HG03571 (cell line): ENCODE results near the gene TBX5.

Source experiments
- ATAC-seq: cut with Tn5 transposase; IDR thresholded peaks from one replicate; pipeline ENCODE4 v1.9.1; 2021; ENCODE audit not compliant: unreplicated experiment

Gene TBX5

GRCh38 chr12:114405519-114406271 lies at the start of gene TBX5:
TSS of gene TBX5 (minus strand) at chr12:114406144. CDS start at chr12:114403898, 2,246 bp downstream.
- ATAC-seq = no peak

DNA sequence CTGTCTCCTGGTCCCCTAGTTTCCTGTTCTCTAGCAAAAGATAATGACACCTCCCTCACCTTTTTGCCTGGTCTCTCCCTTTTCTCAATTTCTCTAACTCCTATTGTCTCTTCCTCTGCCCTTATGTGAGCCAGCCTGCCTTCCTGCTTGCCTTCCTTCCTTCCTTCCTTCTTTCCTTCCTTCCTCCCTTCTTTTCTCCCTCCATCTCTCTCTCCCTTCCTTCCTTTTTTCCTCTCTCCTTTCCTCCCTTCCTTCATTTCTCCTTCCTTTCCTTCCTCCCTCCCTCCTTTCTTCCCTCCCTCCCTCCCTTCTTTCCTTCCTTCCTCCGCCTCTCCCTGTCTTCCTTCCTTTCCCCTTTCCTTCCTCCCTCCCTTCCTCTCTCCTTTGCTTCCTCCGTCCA lies 45.7 kb upstream of the TBX5 start:
- ATAC-seq = no peak

- ATAC-seq = no peak
Observed at GRCh38 chr12:114450515-114451300, 44.8 kb upstream of the TBX5 start.

GRCh38 chr12:114450019-114450418 lies 44.1 kb upstream of the TBX5 start:
- no peak for ATAC-seq

- ATAC-seq = no peak
Observed at GRCh38 chr12:114448618-114448933, 42.6 kb upstream of the TBX5 start.

GRCh38 chr12:114447799-114448617 lies 42.1 kb upstream of the TBX5 start:
- ATAC-seq = no peak

DNA sequence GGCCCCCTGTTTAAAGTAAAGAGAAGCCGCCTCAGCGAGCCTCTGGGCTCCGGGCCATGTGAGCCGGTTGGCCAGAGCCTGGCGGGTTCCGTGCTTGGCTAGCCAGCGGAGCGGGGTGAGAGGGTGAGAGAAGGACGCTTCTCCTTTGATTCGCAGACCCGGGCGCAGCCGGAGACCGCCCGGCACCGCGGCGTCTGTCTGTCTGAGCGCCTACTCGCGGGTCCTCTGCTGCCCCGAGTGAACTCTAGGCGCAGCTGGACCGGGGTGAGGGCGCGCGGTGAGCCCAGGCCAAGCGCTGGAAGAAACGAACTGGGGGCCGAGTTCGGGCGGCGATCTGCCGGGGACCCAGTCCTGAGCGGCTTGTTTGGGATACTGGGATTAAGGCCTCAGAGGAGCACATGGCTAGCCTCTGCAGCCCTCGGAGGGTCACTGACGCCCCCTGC lies 41.4 kb upstream of the TBX5 start:
- no peak for ATAC-seq

DNA sequence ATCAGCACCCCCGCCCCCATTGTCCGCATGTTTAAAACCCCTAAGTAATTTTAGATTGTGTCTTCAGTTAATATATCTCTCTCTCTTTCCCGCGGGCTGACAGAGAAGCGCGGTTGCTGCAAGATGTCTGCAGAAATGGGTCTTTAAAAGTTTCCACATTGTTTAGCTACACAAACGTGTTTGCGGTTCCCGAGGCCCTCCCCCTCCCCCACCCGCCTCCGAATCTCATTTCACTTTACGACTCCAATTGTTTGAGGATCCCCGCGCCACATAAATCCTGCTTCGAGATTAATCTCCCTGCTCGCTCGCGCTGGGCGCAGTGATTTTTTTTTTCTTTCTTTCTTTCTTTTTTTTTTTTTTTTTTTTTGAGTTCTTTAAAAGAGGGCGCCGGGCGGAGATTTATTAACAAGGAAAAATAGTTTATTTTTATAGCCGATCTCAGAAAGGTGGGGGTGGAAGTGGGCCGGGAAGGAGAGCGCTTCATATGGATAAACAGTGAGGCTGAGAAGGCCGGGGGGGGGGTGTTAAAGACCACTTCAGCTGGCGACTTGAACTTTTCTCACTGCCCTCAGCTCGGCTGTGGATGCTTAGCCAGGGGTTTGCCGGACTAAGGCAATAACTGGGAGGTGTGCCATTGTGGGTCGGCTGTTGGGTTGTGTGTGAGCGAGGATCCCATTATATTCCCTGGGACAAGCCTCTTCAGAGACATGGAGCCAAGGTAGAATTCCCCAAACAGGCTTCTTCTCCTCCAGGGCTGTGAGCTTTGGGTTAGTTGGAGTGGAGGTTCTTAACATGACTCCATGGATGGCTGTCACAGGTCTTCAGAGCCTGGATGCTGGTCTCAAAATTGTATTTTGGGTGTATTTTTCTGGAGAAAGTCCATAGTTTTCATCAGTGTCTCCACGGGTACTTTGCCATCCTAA lies 39.7 kb upstream of the TBX5 start:
- no peak for ATAC-seq

DNA sequence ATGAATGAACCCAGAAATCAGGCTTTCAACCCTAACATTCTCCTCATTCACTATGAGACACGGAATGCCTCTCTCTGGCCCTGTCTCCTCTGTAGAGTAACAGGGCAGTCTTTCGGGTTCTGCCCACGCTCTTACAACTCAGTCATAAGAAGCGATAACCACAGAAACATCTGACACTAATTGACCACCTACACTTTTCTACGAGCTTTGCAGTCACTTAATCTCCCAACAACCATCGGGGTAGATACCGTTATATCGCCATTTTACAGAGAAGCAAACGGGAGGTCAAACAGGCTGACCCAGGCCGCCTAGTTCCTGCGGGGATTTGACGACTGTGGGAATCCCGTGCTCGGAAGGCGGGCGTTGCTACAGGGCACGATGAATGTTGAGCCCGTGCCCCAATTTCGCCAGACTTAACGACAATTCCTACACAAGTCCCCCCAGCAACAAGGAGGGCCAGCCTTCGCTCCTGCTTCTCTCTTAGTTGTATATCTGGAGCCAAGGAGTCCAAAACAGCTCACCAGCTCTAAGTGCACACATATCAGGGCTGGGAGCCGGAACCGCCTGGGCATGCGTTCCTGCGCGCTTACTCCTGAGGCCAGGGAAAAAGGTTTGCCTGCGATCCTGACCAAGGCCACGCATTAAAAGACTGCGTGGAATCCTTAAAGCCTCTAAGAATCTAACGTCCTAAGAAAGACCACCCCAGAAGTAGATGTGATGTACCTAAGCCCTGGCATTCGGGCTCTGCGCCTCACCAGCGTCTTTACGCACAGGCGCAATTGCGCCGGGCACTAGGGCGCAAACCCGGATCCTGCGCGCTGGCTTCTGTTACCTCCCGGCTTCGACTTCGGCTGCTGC lies 38.7 kb upstream of the TBX5 start:
- ATAC-seq = no peak

DNA sequence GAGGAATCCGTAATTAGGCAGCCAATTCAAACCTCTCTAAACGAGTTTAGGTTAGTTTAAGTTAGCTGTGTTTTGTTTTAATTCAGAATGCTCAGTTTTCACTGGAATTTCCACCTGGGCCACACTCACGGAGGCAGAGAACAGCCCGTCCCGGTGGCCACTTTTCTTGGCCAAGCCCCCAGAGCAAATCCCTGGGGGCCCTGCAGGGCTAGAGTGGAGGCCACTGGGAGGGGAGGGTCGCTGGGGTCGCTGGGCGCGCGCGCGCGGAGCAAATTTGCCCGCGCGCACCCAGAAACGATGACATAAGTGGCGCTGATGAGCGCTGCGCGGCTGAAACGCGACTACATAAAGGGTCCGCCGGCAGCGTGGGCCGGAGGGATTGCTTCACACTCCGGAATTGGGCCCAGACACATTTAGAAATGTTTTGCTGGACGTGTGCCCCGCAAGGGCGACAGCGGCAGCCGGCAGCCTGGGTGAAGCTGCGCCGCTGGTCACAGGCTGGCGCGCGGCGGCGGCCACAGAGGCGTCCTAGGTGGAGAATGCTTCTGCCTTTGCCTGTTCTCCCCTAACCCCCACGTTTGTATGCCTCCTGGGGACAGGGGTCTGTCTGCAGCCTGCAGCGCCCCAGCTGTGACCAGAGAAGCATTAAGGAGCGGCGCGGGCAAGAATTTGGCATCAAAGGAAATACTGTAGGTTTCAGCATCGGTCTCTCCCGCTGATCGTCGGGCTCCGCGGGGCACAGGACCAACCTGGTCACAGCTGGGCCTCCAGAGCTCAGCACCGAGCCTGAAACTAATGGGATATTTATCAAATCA lies 37.9 kb upstream of the TBX5 start:
- ATAC-seq = no peak

- no peak for ATAC-seq
Observed at GRCh38 chr12:114442578-114442977, 36.6 kb upstream of the TBX5 start.

- ATAC-seq = no peak
Observed at GRCh38 chr12:114441545-114441944, 35.6 kb upstream of the TBX5 start.

GRCh38 chr12:114441039-114441383 lies 35.1 kb upstream of the TBX5 start:
- no peak for ATAC-seq

- ATAC-seq = no peak
Observed at GRCh38 chr12:114440270-114441038, 34.5 kb upstream of the TBX5 start.

DNA sequence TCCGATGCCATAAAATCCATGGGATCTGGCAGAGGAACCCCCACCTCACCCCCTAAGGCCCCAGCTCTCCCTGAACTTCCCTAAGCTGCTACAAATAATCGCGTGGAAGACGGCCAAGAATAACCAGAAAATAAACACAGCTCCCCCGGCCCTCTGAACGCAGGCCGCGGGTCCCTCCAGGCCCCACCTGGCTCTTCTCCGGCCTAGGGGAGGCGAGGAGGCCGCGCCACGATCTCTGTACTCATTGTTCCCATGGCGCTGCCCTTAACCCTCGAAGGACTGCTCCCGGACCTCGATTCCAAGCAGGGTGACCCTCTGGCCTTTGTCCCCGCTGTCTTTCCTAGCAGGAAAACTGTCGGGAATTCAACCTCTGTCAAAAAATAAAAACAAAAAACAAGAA lies 33.9 kb upstream of the TBX5 start:
- ATAC-seq = no peak

DNA sequence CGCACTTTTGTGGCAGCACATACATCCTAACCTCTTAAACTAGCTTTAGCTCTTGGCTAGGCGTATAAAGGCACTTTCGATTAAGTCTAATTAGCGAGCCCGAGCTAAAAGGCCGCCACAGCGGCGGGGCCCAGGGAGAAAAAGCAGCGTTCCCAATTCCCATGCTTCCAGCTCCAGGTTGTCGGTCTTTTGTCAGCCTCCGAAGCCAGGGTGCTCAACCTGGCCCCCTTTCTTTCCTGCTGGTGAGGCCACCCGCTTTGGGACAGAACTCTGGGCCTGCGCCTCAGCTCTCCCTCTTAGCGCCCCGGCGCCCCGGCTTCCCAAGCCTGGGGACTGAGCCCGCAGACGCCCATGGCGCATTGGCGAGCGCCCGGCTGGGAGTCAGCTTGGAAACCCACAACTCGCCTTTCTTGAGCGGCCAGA lies 33.3 kb upstream of the TBX5 start:
- ATAC-seq = no peak

DNA sequence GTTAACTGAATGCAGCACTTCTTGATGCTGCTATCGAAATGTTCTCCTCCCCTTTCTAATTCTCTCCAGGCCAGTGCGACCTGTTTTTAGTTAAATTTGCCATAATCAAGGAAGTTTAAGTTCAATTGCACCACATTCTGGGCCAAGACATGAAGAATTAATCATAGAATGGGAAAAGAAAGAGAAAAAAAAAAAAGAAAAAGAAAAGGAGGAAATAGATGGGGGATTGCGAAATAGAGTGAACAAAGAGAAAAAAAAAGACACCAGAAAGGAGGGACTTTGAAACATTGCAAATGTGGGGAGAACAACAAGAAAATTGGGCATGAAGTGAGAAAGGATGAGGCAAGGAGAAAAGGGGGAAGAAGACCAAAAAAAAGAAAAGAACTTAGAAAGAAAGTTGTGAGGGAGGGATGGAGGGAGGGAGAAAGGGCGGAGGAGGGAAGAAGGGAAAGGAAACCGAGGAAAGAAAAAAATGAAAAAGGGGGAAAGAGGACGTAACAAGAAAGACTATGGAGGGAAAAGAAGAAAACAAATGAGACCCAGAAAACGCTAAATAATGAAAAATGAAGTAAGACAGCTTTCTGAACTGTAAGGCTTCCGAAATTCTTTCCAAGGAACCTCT lies 32.8 kb upstream of the TBX5 start:
- ATAC-seq = no peak

- ATAC-seq = no peak
Observed at GRCh38 chr12:114434341-114434740, 28.4 kb upstream of the TBX5 start.
